CD4-positive, alpha-beta memory T cell (primary cell): Measurements from ENCODE around the gene DEF6. TPM values are rescaled to one million over a fixed set of nuclear protein-coding genes. Genes with fewer than 3 reads are reported as not detected.
"Not testable (repeated sequence)": the region's sequence is repeated elsewhere in the genome, so short reads cannot be mapped to it uniquely, and the experiment has no call there.

ENCODE experiments used
- CTCF ChIA-PET: fragments of 350-600 bp; sonication (Branson Sonifier 250); formaldehyde crosslinking; loops from one replicate; lab custom pipeline; 2021; ENCODE audit warnings: inconsistent platforms; ENCODE audit not compliant: partially characterized antibody; lab: Charles Lee
- POLR2A ChIA-PET: fragments of 350-600 bp; sonication (Branson Sonifier 250); formaldehyde crosslinking; loops from one replicate; lab custom pipeline; 2021; ENCODE audit not compliant: partially characterized antibody; lab: Charles Lee
- DNase-seq, 5 donors: peaks; one replicate each; pipeline versions ENCODE4 v3.0.0 to v3.0.0-alpha.2; 2020 to 2022; ENCODE audit warnings: mixed read lengths in 1 of 5
- H3K27ac ChIP-seq: one replicate; pipeline ENCODE4 v1.7.0; 2013; ENCODE audit warnings: low read depth, low read length
- H3K27me3 ChIP-seq: 2 replicates; pipeline ENCODE4 v1.7.0; 2013; ENCODE audit warnings: mild to moderate bottlenecking, low read length, moderate library complexity; ENCODE audit not compliant: insufficient read depth
- H3K36me3 ChIP-seq: 2 replicates; pipeline ENCODE4 v1.7.0; 2013; ENCODE audit warnings: mild to moderate bottlenecking, low read length, moderate library complexity; ENCODE audit not compliant: insufficient read depth
- H3K4me1 ChIP-seq: 2 replicates; pipeline ENCODE4 v1.7.0; 2013; ENCODE audit warnings: mild to moderate bottlenecking, low read length, moderate library complexity; ENCODE audit not compliant: insufficient read depth
- H3K4me3 ChIP-seq, 2 donors: one replicate each; pipeline ENCODE4 v1.7.0; 2013; ENCODE audit warnings: low read length in 2 of 2, mild to moderate bottlenecking in 1 of 2
- H3K9me3 ChIP-seq, 2 donors: one replicate each; pipeline ENCODE4 v1.7.0; 2013; ENCODE audit warnings: low read length in 2 of 2, control low read depth in 1 of 2; ENCODE audit not compliant: control insufficient read depth in 1 of 2
- H3K27ac Mint-ChIP-seq, 7 donors: one replicate each; pipeline ENCODE4 v1.8.0; 2020 to 2021; ENCODE audit warnings: mixed read lengths in 7 of 7, mild to moderate bottlenecking in 6 of 7, inconsistent platforms in 3 of 7, moderate library complexity in 3 of 7
- H3K27me3 Mint-ChIP-seq, 2 donors: one replicate each; pipeline ENCODE4 v1.8.0; 2020 to 2021; ENCODE audit warnings: mixed read lengths in 2 of 2
- H3K36me3 Mint-ChIP-seq, 2 donors: one replicate each; pipeline ENCODE4 v1.8.0; 2020 to 2021; ENCODE audit warnings: mixed read lengths in 2 of 2, inconsistent platforms in 1 of 2, mild to moderate bottlenecking in 1 of 2
- H3K4me1 Mint-ChIP-seq, 4 donors: one replicate each; pipeline ENCODE4 v1.8.0; 2020 to 2021; ENCODE audit warnings: mixed read lengths in 4 of 4, mild to moderate bottlenecking in 1 of 4
- H3K4me3 Mint-ChIP-seq, 8 donors: one replicate each; pipeline ENCODE4 v1.8.0; 2020 to 2021; ENCODE audit warnings: mixed read lengths in 8 of 8, mild to moderate bottlenecking in 7 of 8, moderate library complexity in 6 of 8, inconsistent platforms in 3 of 8
- H3K9me3 Mint-ChIP-seq, 8 donors: one replicate each; pipeline ENCODE4 v1.8.0; 2020 to 2021; ENCODE audit warnings: mixed read lengths in 8 of 8, mild to moderate bottlenecking in 5 of 8, inconsistent platforms in 3 of 8, moderate library complexity in 1 of 8
- intact Hi-C: fragments of 100-400 bp; cut with micrococcal nuclease; formaldehyde crosslinking; loops from one replicate; pipeline ENCODE4 v1.15.1; 2023
- polyA plus RNA-seq, 2 donors: library from polyadenylated mRNA; unstranded; fragments of 300-500 nt; fragmentation: Illumina TruSeq; gene quantifications; one replicate each; pipeline ENCODE4 v1.2.3, GENCODE V29; 2021
- total RNA-seq, 2 experiments: library from RNA; stranded (reverse); gene quantifications; one replicate each; pipeline ENCODE4 v1.2.3, GENCODE V29; 2021

DEF6 gene
- total and polyA plus RNA-seq, 4 experiments from 2014 or later = 77.3 to 236 (median 201) TPM

GRCh38 chr6:35332074-35332887, 34.7 kb downstream of the DEF6 start:
- Mint-ChIP-seq H3K4me3 (peak overlapping the region in 6 of 8 donors; percentile 30 to 54 (median 40)), H3K4me1 (peaks cover 15 to 39% (median 24%) of the 10 kb centered on the region in 4 donors), H3K36me3 (peaks cover 17 to 18% of the 10 kb centered on the region in 2 donors), H3K27ac (peak overlapping the region; percentile 53 to 92 (median 77)), H3K9me3 (peaks cover 0 to 16% (median 10%) of the 10 kb centered on the region in 8 donors)
- not testable (repeated sequence) for H3K27me3 ChIP-seq, H3K4me3 ChIP-seq, H3K27me3 Mint-ChIP-seq, H3K27ac ChIP-seq, H3K9me3 ChIP-seq, H3K36me3 ChIP-seq
- H3K4me1 ChIP-seq = peaks cover 23% of the 10 kb centered on the region
- DNase-seq = peak; percentile 78 to 92 (median 83)
- POLR2A ChIA-PET = interaction anchor here (0.7 to 26.7 kb wide), 10 partner anchors 10 to 136 kb away, joined by 3 to 805 read pairs (median 6); partner anchors contain the start of genes DEF6, FANCE, PPARD and RPL10A
- CTCF ChIA-PET = interaction anchor here (0.8 to 12.5 kb wide), 18 partner anchors 9 to 137 kb away, joined by 3 to 429 read pairs (median 5); partner anchors contain the start of genes DEF6, FANCE, PPARD and RPL10A
- intact Hi-C loops = loop anchor here (1.0 kb wide), 2 partner anchors 10 to 136 kb away; partner anchors contain the start of genes PPARD and RPL10A

DNA sequence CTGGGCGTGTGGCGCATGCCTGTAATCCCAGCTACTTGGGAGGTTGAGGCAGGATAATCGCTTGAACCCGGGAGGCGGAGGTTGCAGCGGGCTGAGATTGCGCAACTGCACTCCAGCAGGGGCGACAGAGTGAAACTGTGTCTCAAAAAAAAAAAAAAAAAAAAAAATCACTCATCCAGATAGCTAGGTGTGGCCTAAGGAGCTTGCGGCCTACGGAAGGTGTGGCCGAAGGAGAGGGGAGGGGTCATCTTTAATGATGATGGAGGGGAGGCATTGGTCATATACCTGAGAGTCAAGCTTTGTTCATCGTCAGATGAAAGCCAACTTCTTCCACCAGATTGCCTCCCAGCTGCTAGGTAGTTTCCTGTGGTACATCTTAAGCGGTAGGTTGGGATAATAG, 43.9 kb downstream of the DEF6 start:
- CTCF ChIA-PET = interaction anchor here (0.6 to 9.9 kb wide), 39 partner anchors 9 to 396 kb away, joined by 3 to 243 read pairs (median 4); partner anchors contain the start of genes ARMC12, DEF6, FANCE and RPL10A

DNA sequence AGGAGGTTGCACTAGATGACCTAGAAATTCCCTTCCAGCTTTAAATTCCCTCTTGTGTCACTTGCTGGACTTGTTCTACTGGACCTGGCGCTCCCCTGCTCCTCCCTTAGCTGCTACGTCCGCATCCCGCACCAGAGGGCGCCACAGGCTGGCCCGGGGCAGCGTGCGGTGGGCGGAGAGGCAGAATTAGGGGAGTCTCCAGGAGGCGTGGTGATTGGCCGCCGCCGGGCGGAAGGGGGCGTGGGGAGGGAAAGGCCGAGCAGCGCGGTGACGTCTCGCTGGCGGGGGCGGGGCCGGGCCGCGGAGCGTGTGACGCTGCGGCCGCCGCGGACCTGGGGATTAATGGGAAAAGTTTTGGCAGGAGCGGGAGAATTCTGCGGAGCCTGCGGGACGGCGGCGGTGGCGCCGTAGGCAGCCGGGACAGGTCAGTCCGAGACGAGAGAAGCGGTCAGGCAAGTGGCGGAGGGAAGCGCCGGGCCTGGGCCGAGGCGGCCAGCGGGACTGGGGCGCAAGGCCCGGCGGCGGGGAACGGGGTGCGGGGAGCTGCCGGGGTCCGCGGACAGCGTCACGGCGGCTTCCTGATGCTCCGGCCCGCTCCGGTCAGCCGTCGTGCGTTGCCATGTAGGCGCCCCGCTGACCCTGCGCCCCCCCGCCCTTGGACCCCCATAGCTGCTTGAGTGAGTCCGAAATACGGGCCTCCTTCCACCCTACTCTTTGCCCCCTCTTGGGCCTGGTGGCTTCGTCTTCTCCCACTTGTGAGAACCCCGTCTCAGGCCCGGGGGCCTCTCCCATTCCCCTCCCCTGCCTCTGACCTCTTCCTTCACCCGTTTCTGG, 44.9 kb downstream of the DEF6 start, which contains the start of gene PPARD:
Gene PPARD (plus strand): TSS at position 301 of the 834 bp plus-strand sequence. CDS start 68,530 bp downstream, outside the sequence.
- POLR2A ChIA-PET = interaction anchor here (0.9 to 4.4 kb wide), 13 partner anchors 10 to 129 kb away, joined by 3 to 58 read pairs (median 4); partner anchors contain the start of genes DEF6, FANCE and RPL10A

More for the DNA sequence above, 43.9 kb downstream of the DEF6 start:
- Mint-ChIP-seq H3K27ac (peak overlapping the region in 4 of 7 donors; percentile 55 to 89 (median 86)), H3K4me3 (peak overlapping the region in 4 of 8 donors; percentile 77 to 96 (median 88)), H3K9me3 (no peaks in the 10 kb centered on the region), H3K27me3 (no peaks in the 10 kb centered on the region), H3K36me3 (peaks cover 6 to 26% of the 10 kb centered on the region in 2 donors), H3K4me1 (peaks cover 40 to 60% (median 52%) of the 10 kb centered on the region in 4 donors)
- H3K9me3 ChIP-seq = no peaks in the 10 kb centered on the region
- H3K4me1 ChIP-seq = peaks cover 43% of the 10 kb centered on the region
- H3K27ac ChIP-seq = peak overlapping the region; percentile 86
- no peaks in the 10 kb centered on the region for H3K36me3 ChIP-seq
- POLR2A ChIA-PET = interaction anchor here (1.0 to 4.4 kb wide), 12 partner anchors 9 to 262 kb away, joined by 3 to 58 read pairs (median 4); partner anchors contain the start of genes DEF6, FANCE and RPL10A
- intact Hi-C loops = loop anchor here (5.0 kb wide), 1 partner anchor 211 kb away; no protein-coding TSS in a partner anchor
- no peaks in the 10 kb centered on the region for H3K27me3 ChIP-seq
- no peak overlapping the region for H3K4me3 ChIP-seq
- DNase-seq = no peak

DNA sequence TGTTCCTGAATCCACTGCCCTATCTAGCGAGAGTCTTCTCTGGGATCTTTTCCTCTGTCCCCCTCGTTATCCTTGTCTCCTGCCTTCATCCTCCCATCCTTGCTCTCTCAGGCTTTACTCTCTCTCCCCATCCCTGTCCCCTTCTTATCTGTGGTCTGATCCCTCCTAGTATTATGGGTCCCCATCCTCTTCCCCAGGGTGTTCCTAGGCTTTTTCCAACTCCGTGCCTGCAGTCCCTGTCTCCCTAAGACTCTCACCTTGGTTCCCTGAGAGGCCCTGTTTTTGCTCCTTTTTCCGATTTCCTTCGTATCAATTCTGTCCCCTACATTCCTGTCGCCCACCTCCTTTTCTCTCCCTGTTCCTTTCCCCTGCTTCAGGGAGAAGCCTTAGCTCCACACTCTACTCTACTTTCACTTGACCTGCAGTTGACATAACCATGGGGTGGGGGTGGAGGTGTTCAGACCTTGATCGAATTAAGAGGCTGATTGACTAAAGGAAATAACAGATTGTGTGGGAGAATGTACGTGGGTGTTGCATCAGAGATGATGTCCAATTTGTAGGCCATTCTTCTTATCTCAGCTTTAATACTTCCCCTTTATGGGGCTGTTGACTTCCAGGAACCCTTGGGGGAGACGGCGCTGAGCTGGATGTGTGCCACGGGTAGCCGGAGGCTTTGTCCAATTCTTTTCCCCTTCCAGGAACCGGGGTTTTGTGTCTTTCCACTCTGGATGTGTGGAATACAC, 45.6 kb downstream of the DEF6 start:
- Histone ChIP-seq H3K9me3 (no peaks in the 10 kb centered on the region), H3K4me3 (peak overlapping the region; percentile 50 to 97), H3K4me1 (peaks cover 60% of the 10 kb centered on the region), H3K27ac (peak overlapping the region; percentile 86), H3K36me3 (peaks cover 6% of the 10 kb centered on the region), H3K27me3 (no peaks in the 10 kb centered on the region)
- ChIA-PET POLR2A (interaction anchor here (0.6 to 4.4 kb wide), 13 partner anchors 11 to 129 kb away, joined by 3 to 58 read pairs (median 4); partner anchors contain the start of genes DEF6, FANCE and RPL10A), CTCF (interaction anchor here (0.6 to 9.9 kb wide), 16 partner anchors 9 to 394 kb away, joined by 3 to 243 read pairs (median 6); partner anchors contain the start of genes ARMC12, DEF6, FANCE and RPL10A)
- intact Hi-C loops = loop anchor here (2.0 to 5.0 kb wide), 2 partner anchors 209 to 394 kb away; partner anchors contain the start of gene ARMC12
- Mint-ChIP-seq H3K9me3 (no peaks in the 10 kb centered on the region), H3K27ac (peak overlapping the region; percentile 86 to 99 (median 92)), H3K36me3 (peaks cover 9 to 36% of the 10 kb centered on the region in 2 donors), H3K4me3 (peak overlapping the region; percentile 87 to 99 (median 96)), H3K4me1 (peaks cover 41 to 60% (median 51%) of the 10 kb centered on the region in 4 donors), H3K27me3 (no peaks in the 10 kb centered on the region)
- DNase-seq = peak in 4 of 5 donors; percentile 12 to 29 (median 24)

More for the DNA sequence above, 44.9 kb downstream of the DEF6 start, which contains the start of gene PPARD:
- Mint-ChIP-seq H3K27ac (peak within 1 kb of the TSS; percentile 87 to 99 (median 96)), H3K36me3 (peaks cover 6 to 32% of the 10 kb centered on the region in 2 donors), H3K4me3 (peak within 1 kb of the TSS; percentile 87 to 99 (median 96)), H3K9me3 (no peaks in the 10 kb centered on the region), H3K4me1 (peaks cover 37 to 60% (median 51%) of the 10 kb centered on the region in 4 donors), H3K27me3 (no peaks in the 10 kb centered on the region)
- CTCF ChIA-PET = interaction anchor here (0.6 to 9.9 kb wide), 35 partner anchors 9 to 395 kb away, joined by 3 to 243 read pairs (median 4); partner anchors contain the start of genes ARMC12, DEF6, FANCE and RPL10A
- Histone ChIP-seq H3K4me1 (peaks cover 52% of the 10 kb centered on the region), H3K36me3 (peaks cover 6% of the 10 kb centered on the region), H3K27ac (peak within 1 kb of the TSS; percentile 86), H3K27me3 (no peaks in the 10 kb centered on the region), H3K4me3 (peak within 1 kb of the TSS; percentile 50 to 97), H3K9me3 (no peaks in the 10 kb centered on the region)
- intact Hi-C loops = loop anchor here (1.0 to 5.0 kb wide), 8 partner anchors 10 to 394 kb away; partner anchors contain the start of genes ARMC12, DEF6 and RPL10A
- peak; percentile 94 to 98 (median 95) for DNase-seq

DNA sequence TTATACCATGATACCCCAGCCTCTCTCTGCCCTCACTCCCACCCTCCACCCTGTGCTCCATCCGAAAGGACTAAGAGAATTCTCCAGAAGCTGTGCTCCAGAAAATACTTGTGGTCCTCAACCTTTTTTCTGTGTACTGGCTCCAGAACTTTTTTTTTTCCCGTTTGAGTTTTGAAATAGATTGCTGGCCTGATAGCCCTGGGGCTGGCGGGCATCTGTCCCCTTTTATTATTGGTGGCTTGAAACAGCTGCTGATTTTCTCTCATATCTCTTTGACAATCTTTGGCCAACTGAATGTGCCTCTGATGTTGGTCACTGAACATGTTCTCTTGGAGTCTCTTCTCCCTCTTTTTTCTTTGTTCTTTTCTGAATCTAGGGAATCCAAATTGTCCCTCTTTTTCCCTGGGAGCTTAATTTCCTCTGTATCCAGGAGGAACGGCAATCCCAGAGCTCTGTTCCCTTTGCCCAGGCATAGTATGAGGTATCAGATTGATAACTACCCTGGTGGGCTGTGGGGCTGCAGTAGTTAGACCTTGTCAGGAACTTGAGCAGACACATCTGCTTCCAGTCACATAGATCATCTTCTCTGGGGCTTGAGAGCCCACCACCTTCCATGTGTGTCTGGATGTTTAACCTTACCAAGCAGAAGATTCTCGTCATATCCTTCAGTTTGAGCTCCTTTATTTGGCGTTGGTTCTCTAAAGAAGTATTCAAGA, 46.4 kb downstream of the DEF6 start:
- peak overlapping the region; percentile 50 to 97 for H3K4me3 ChIP-seq
- DNase-seq = no peak
- Mint-ChIP-seq H3K36me3 (peaks cover 12 to 41% of the 10 kb centered on the region in 2 donors), H3K4me3 (peak overlapping the region; percentile 87 to 99 (median 96)), H3K27ac (peak overlapping the region; percentile 86 to 99 (median 92)), H3K27me3 (no peaks in the 10 kb centered on the region), H3K9me3 (no peaks in the 10 kb centered on the region), H3K4me1 (peaks cover 47 to 67% (median 58%) of the 10 kb centered on the region in 4 donors)
- intact Hi-C loops = loop anchor here (2.0 to 5.0 kb wide), 2 partner anchors 208 to 393 kb away; partner anchors contain the start of gene ARMC12
- ChIA-PET POLR2A (interaction anchor here (0.6 to 4.4 kb wide), 10 partner anchors 12 to 155 kb away, joined by 3 to 58 read pairs (median 4); partner anchors contain the start of genes DEF6, FANCE and RPL10A), CTCF (interaction anchor here (0.9 to 9.9 kb wide), 8 partner anchors 11 to 123 kb away, joined by 3 to 243 read pairs (median 23); partner anchors contain the start of genes DEF6, FANCE and RPL10A)
- peak overlapping the region; percentile 86 for H3K27ac ChIP-seq
- peaks cover 68% of the 10 kb centered on the region for H3K4me1 ChIP-seq
- H3K36me3 ChIP-seq = peaks cover 6% of the 10 kb centered on the region
- H3K27me3 ChIP-seq = no peaks in the 10 kb centered on the region
- H3K9me3 ChIP-seq = no peaks in the 10 kb centered on the region
